Stimulated activated CD8-positive, alpha-beta memory T cell treated with anti-CD3 and anti-CD28 coated beads, Interleukin-7, amount 100 ng/mL, for 4 hours (primary cell): ENCODE measurements around the gene RPL36A.

Source experiments
- DNase-seq, 2 donors: peaks; one replicate each; pipeline ENCODE4 v3.0.0-alpha.2; 2020; ENCODE audit warnings: low read depth in 2 of 2

The RPL36A gene

GRCh38 chrX:101390664-101391525, at the start of gene RPL36A:
Gene RPL36A (plus strand): TSS chrX:101391011. CDS start chrX:101391044, 33 bp downstream.
- peak; percentile 76 to 80 for DNase-seq

- no peak for DNase-seq
Observed at GRCh38 chrX:101347859-101348451, 42.9 kb upstream of the RPL36A start.

GRCh38 chrX:101348452-101349192, 42.2 kb upstream of the RPL36A start, which contains the start of gene TIMM8A:
Gene TIMM8A (minus strand): TSS chrX:101348742. CDS start chrX:101348664, 78 bp downstream.
- DNase-seq: peak; percentile 61 to 70

GRCh38 chrX:101349193-101349562, 41.6 kb upstream of the RPL36A start:
- no peak for DNase-seq

- DNase-seq: no peak
Observed at GRCh38 chrX:101357166-101357795, 33.5 kb upstream of the RPL36A start.

GRCh38 chrX:101359966-101360365, 30.8 kb upstream of the RPL36A start:
- no peak for DNase-seq

- DNase-seq: no peak
Observed at GRCh38 chrX:101360390-101360789, 30.4 kb upstream of the RPL36A start.

- DNase-seq: no peak
Observed at GRCh38 chrX:101362116-101362515, 28.7 kb upstream of the RPL36A start.

GRCh38 chrX:101362757-101363156, 28.1 kb upstream of the RPL36A start:
- DNase-seq: no peak

- DNase-seq: no peak
Observed at GRCh38 chrX:101365301-101365795, 25.5 kb upstream of the RPL36A start.

- no peak for DNase-seq
Observed at GRCh38 chrX:101368800-101369199, 22.0 kb upstream of the RPL36A start.

GRCh38 chrX:101369687-101370086, 21.1 kb upstream of the RPL36A start:
- DNase-seq: no peak

- no peak for DNase-seq
Observed at GRCh38 chrX:101370888-101371504, 19.8 kb upstream of the RPL36A start.

- DNase-seq: no peak
Observed at GRCh38 chrX:101377547-101377946, 13.3 kb upstream of the RPL36A start.

- DNase-seq: no peak
Observed at GRCh38 chrX:101383679-101384205, 7.1 kb upstream of the RPL36A start.

GRCh38 chrX:101385026-101385684, 5.7 kb upstream of the RPL36A start:
- DNase-seq: no peak

- no peak for DNase-seq
Observed at GRCh38 chrX:101385795-101386541, 4.8 kb upstream of the RPL36A start, which contains the start of gene BTK. Gene BTK (minus strand): TSS chrX:101386191. CDS start chrX:101375284, 10,907 bp downstream.

- no peak for DNase-seq
Observed at GRCh38 chrX:101386542-101386885, 4.3 kb upstream of the RPL36A start.

GRCh38 chrX:101388604-101389003, 2.2 kb upstream of the RPL36A start:
- no peak for DNase-seq

GRCh38 chrX:101391831-101392230, 1.0 kb downstream of the RPL36A start:
- DNase-seq: no peak
